ENCODE data around the gene CACNA1D. TPM values are rescaled to one million over a fixed set of nuclear protein-coding genes. Genes with fewer than 3 reads are reported as not detected.

The CACNA1D gene
- polyA plus RNA-seq, 1 donor (not counting 4 experiments of a cell fraction or from before 2014, with no cell fraction given) = 0.20 TPM

- dilution Hi-C loops (cut with MboI; ENCODE audit: extremely low pct_ligation_motif_present, low sequenced_read_pairs) = no loop called here
- Histone ChIP-seq H3K9ac (ENCODE audit: control insufficient read depth, extremely low read depth, insufficient read depth, low read length) (no peak overlapping the region), H3K4me2 (ENCODE audit: control insufficient read depth, extremely low read depth, insufficient read depth, low read depth, low read length) (no peak overlapping the region), H3K36me3 (ENCODE audit: control insufficient read depth in 2 of 2, extremely low read depth in 1 of 2, insufficient read depth in 2 of 2, low read length in 2 of 2) (no peaks in the 10 kb centered on the region), H3K4me1 (ENCODE audit: control insufficient read depth, extremely low read depth, insufficient read depth, low read length) (peaks cover 15% of the 10 kb centered on the region), H3K9me1 (ENCODE audit: control insufficient read depth, extremely low read depth, insufficient read depth, low read length) (peaks cover 2% of the 10 kb centered on the region), H3K27me3 (ENCODE audit: control insufficient read depth, extremely low read depth, insufficient read depth, low read length) (no peaks in the 10 kb centered on the region), H3K79me2 (ENCODE audit: control insufficient read depth, insufficient read depth, low read length) (no peaks in the 10 kb centered on the region), H3K4me3 (ENCODE audit: control insufficient read depth in 2 of 3, extremely low read depth in 1 of 3, insufficient read depth in 2 of 3, low read depth in 1 of 3, low read length in 3 of 3) (no peak overlapping the region), H2AFZ (ENCODE audit: control insufficient read depth, low read length) (no peak overlapping the region), H3K27ac (ENCODE audit: control insufficient read depth, insufficient read depth, low read length) (no peak overlapping the region), H4K20me1 (ENCODE audit: control insufficient read depth, extremely low read depth, insufficient read depth, low read length) (no peaks in the 10 kb centered on the region), H3K9me3 (ENCODE audit: control insufficient read depth, low read depth, low read length) (no peaks in the 10 kb centered on the region)
- TF ChIP-seq EZH2 (IDR thresholded peaks at IDR 0.05; ENCODE audit: low read length) = no peak
- TF ChIP-seq CTCF (optimal IDR thresholded peaks at IDR 0.05 in 1 of 3, IDR thresholded peaks at IDR 0.05 in 1 of 3, conservative IDR thresholded peaks at IDR 0.05 in 1 of 3; ENCODE audit: extremely low read depth in 1 of 3, insufficient read depth in 2 of 3, low read length in 3 of 3) = no peak
- FAIRE-seq = no peak
- DNase-seq (ENCODE audit: low read depth, low spot score) = no peak
These were observed 301.6 kb downstream of the CACNA1D start for GRCh38 chr3:53795789-53796560.

GRCh38 chr3:53798144-53798543 is 303.7 kb downstream of the CACNA1D start:
- H3K79me2 ChIP-seq (ENCODE audit: control insufficient read depth, insufficient read depth, low read length) = no peaks in the 10 kb centered on the region
- no peak for DNase-seq (ENCODE audit: low read depth, low spot score)
- no peak overlapping the region for H3K4me3 ChIP-seq (ENCODE audit: control insufficient read depth in 2 of 3, extremely low read depth in 1 of 3, insufficient read depth in 2 of 3, low read depth in 1 of 3, low read length in 3 of 3)
- dilution Hi-C loops (cut with MboI; ENCODE audit: extremely low pct_ligation_motif_present, low sequenced_read_pairs) = no loop called here
- no peaks in the 10 kb centered on the region for H3K36me3 ChIP-seq (ENCODE audit: control insufficient read depth in 2 of 2, extremely low read depth in 1 of 2, insufficient read depth in 2 of 2, low read length in 2 of 2)
- H3K9me1 ChIP-seq (ENCODE audit: control insufficient read depth, extremely low read depth, insufficient read depth, low read length) = peaks cover 2% of the 10 kb centered on the region
- H3K4me2 ChIP-seq (ENCODE audit: control insufficient read depth, extremely low read depth, insufficient read depth, low read depth, low read length) = no peak overlapping the region
- no peak overlapping the region for H3K27ac ChIP-seq (ENCODE audit: control insufficient read depth, insufficient read depth, low read length)
- H4K20me1 ChIP-seq (ENCODE audit: control insufficient read depth, extremely low read depth, insufficient read depth, low read length) = no peaks in the 10 kb centered on the region
- H3K4me1 ChIP-seq (ENCODE audit: control insufficient read depth, extremely low read depth, insufficient read depth, low read length) = peaks cover 15% of the 10 kb centered on the region
- H3K9ac ChIP-seq (ENCODE audit: control insufficient read depth, extremely low read depth, insufficient read depth, low read length) = no peak overlapping the region
- no peaks in the 10 kb centered on the region for H3K27me3 ChIP-seq (ENCODE audit: control insufficient read depth, extremely low read depth, insufficient read depth, low read length)
- TF ChIP-seq EZH2 (IDR thresholded peaks at IDR 0.05; ENCODE audit: low read length) = no peak
- TF ChIP-seq CTCF (optimal IDR thresholded peaks at IDR 0.05 in 1 of 3, IDR thresholded peaks at IDR 0.05 in 1 of 3, conservative IDR thresholded peaks at IDR 0.05 in 1 of 3; ENCODE audit: extremely low read depth in 1 of 3, insufficient read depth in 2 of 3, low read length in 3 of 3) = no peak
- no peaks in the 10 kb centered on the region for H3K9me3 ChIP-seq (ENCODE audit: control insufficient read depth, low read depth, low read length)
- H2AFZ ChIP-seq (ENCODE audit: control insufficient read depth, low read length) = no peak overlapping the region
- FAIRE-seq = no peak
